ENCODE measurements around the gene ATRN. TPM values are rescaled to one million over a fixed set of nuclear protein-coding genes. Genes with fewer than 3 reads are reported as not detected.

The ATRN gene
- total and polyA plus RNA-seq, 2 donors (not counting 3 experiments of a cell fraction or from before 2014, with no cell fraction given): 32.3 to 33.1 TPM

GRCh38 chr20:3671986-3672546 lies 201.2 kb downstream of the ATRN start:
- Histone ChIP-seq H3K4me3 (replicated peaks in 1 of 3; ENCODE audit: insufficient read depth in 1 of 3, low read depth in 1 of 3, low read length in 3 of 3) (no peak overlapping the region), H3K36me3 (ENCODE audit: control insufficient read depth in 2 of 2, extremely low read depth in 1 of 2, insufficient read depth in 2 of 2, low read length in 2 of 2) (no peaks in the 10 kb centered on the region), H2AFZ (ENCODE audit: low read depth, low read length) (no peak overlapping the region), H3K27me3 (ENCODE audit: control insufficient read depth in 2 of 2, insufficient read depth in 2 of 2, low read length in 2 of 2) (peaks cover 29 to 39% of the 10 kb centered on the region in 2 experiments), H3K9me3 (replicated peaks; ENCODE audit: control insufficient read depth, insufficient read depth, low read length) (no peaks in the 10 kb centered on the region), H3K27ac (ENCODE audit: insufficient read depth, low read depth, low read length) (no peak overlapping the region), H3K4me1 (ENCODE audit: control insufficient read depth, extremely low read depth, insufficient read depth, low read length) (no peaks in the 10 kb centered on the region), H3K9me1 (replicated peaks; ENCODE audit: control insufficient read depth, extremely low read depth, insufficient read depth, low read length) (no peaks in the 10 kb centered on the region), H3K9ac (replicated peaks; ENCODE audit: extremely low read depth, insufficient read depth, low read length) (no peak overlapping the region), H3K79me2 (ENCODE audit: control insufficient read depth, insufficient read depth, low read length) (no peaks in the 10 kb centered on the region), H3K4me2 (ENCODE audit: insufficient read depth, low read length) (no peak overlapping the region), H4K20me1 (replicated peaks; ENCODE audit: control insufficient read depth, extremely low read depth, insufficient read depth, low read length) (no peaks in the 10 kb centered on the region)
- dilution Hi-C loops (cut with MboI; ENCODE audit: extremely low pct_ligation_motif_present, low sequenced_read_pairs) (no loop called here), intact Hi-C loops (cut with micrococcal nuclease) (no loop called here)
- FAIRE-seq (no peak), DNase-seq (ENCODE audit: low read depth, low spot score) (no peak)
- ChIA-PET POLR2A (interaction anchor here (0.6 kb wide), 1 partner anchor 450 kb away, joined by 3 read pairs; no protein-coding TSS in a partner anchor), CTCF (interaction anchor here (0.9 to 2.4 kb wide), 4 partner anchors 25 to 109 kb away, joined by 3 to 13 read pairs (median 4); no protein-coding TSS in a partner anchor)
- TF ChIP-seq CTCF (IDR thresholded peaks at IDR 0.05; ENCODE audit: extremely low read depth in 1 of 2, insufficient read depth in 1 of 2, low read depth in 1 of 2, low read length in 2 of 2) (no peak), MAX (IDR thresholded peaks at IDR 0.05; ENCODE audit: insufficient read depth, insufficient read length) (no peak), POLR2AphosphoS5 (IDR thresholded peaks at IDR 0.05; ENCODE audit: insufficient read depth, low read depth, low read length) (no peak), FOS (IDR thresholded peaks at IDR 0.05; ENCODE audit: borderline replicate concordance, insufficient read depth, low read length) (no peak), JUN (IDR thresholded peaks at IDR 0.05; ENCODE audit: borderline replicate concordance, insufficient read depth, insufficient read length, low read depth) (no peak), GATA2 (IDR thresholded peaks at IDR 0.05; ENCODE audit: insufficient read depth, insufficient read length, low read depth, low read length) (no peak), POLR2A (IDR thresholded peaks at IDR 0.05; ENCODE audit: low read depth, low read length) (no peak)
- no TSS peak for BruUV-seq (replicated peaks)
